NCI-H2196 (cell line): ENCODE data around the gene LMAN2L.
A peak's percentile ranks its signal among the peaks of the same experiment; 100 is the strongest.

Experiments used
- DNase-seq: peaks from one replicate; lab custom pipeline; 2025; ENCODE audit not compliant: unreplicated experiment; lab: John Stamatoyannopoulos, UW

Gene LMAN2L

GRCh38 chr2:96760986-96761832 is 21.3 kb upstream of the LMAN2L start:
- DNase-seq = no peak

GRCh38 chr2:96760036-96760985 is 20.4 kb upstream of the LMAN2L start, which contains the start of gene CNNM4:
Gene CNNM4 (plus strand): TSS chr2:96760902. CDS start chr2:96761000, 98 bp downstream.
- DNase-seq = peak; percentile 96

- no peak for DNase-seq
These were observed 19.7 kb upstream of the LMAN2L start for GRCh38 chr2:96759548-96759947.

- no peak for DNase-seq
These were observed 19.1 kb upstream of the LMAN2L start for GRCh38 chr2:96758987-96759386.

- no peak for DNase-seq
These were observed 17.6 kb upstream of the LMAN2L start for GRCh38 chr2:96757477-96757860.

- no peak for DNase-seq
These were observed 17.1 kb upstream of the LMAN2L start for GRCh38 chr2:96756788-96757476.

GRCh38 chr2:96754317-96754716 is 14.5 kb upstream of the LMAN2L start:
- no peak for DNase-seq

GRCh38 chr2:96753661-96754282 is 13.9 kb upstream of the LMAN2L start:
- DNase-seq = no peak

- DNase-seq = no peak
These were observed 11.9 kb upstream of the LMAN2L start for GRCh38 chr2:96751800-96752199.

- no peak for DNase-seq
These were observed 7.3 kb upstream of the LMAN2L start for GRCh38 chr2:96747061-96747617.

GRCh38 chr2:96739076-96739632 is 710 bp downstream of the LMAN2L start:
- DNase-seq = no peak

GRCh38 chr2:96737831-96738230 is 2.0 kb downstream of the LMAN2L start:
- DNase-seq = no peak

- no peak for DNase-seq
These were observed 2.6 kb downstream of the LMAN2L start for GRCh38 chr2:96737251-96737650.

GRCh38 chr2:96734880-96735583 is 4.8 kb downstream of the LMAN2L start:
- peak; percentile 35 for DNase-seq

GRCh38 chr2:96733931-96734330 is 5.9 kb downstream of the LMAN2L start:
- DNase-seq = no peak

GRCh38 chr2:96730212-96730611 is 9.7 kb downstream of the LMAN2L start:
- DNase-seq = no peak

- DNase-seq = no peak
These were observed 10.1 kb downstream of the LMAN2L start for GRCh38 chr2:96729748-96730147.

- DNase-seq = no peak
These were observed 12.4 kb downstream of the LMAN2L start for GRCh38 chr2:96727431-96727830.

GRCh38 chr2:96726131-96726530 is 13.7 kb downstream of the LMAN2L start:
- DNase-seq = no peak
